HCT116 (cell line): ENCODE measurements around the gene KNCN. TPM values are rescaled to one million over a fixed set of nuclear protein-coding genes. Genes with fewer than 3 reads are reported as not detected.

Experiments used
- ATAC-seq: fragments of 200-7000 bp; cut with Tn5 transposase; 2 replicates; pipeline ENCODE4 v1.9.1; 2020; ENCODE audit warnings: mild to moderate bottlenecking, moderate library complexity
- BruUV-seq: library from RNA; stranded (reverse); fragments of 400-500 nt; replicated peaks from 2 replicates; lab custom pipeline; 2021; lab: Mats Ljungman, UMichigan
- CTCF ChIA-PET: fragments of 300-600 bp; sonication (Branson Sonifier 250); formaldehyde crosslinking; loops from one replicate; lab custom pipeline; 2021; ENCODE audit warnings: antibody characterized with exemption; lab: Charles Lee
- POLR2A ChIA-PET: fragments of 300-600, 350-600 bp; sonication (Branson Sonifier 250); formaldehyde crosslinking; loops from one replicate; lab custom pipeline; 2021; ENCODE audit warnings: antibody characterized with exemption; lab: Charles Lee
- RAD21 ChIA-PET, 2 experiments: fragments of 300-600 bp; sonication (Branson Sonifier 250); formaldehyde crosslinking; loops; one replicate each; lab custom pipeline; 2023; ENCODE audit warnings: low total read pairs in 2 of 2; ENCODE audit not compliant: uncharacterized antibody in 2 of 2, unreplicated experiment in 2 of 2, low non-redundant PET in 1 of 2; lab: Charles Lee
- DNase-seq: peaks from one replicate; pipeline ENCODE4 v3.0.0-alpha.2; 2010; ENCODE audit warnings: low read depth, low spot score
- H2AFZ ChIP-seq: fragments of 200-600 bp; shearing (Covaris generic), sonication (generic); 2 replicates; pipeline ENCODE4 v1.6.1; 2017; ENCODE audit warnings: low read depth, mixed run types, mixed read lengths, antibody characterized with exemption, low read length; ENCODE audit not compliant: poor library complexity, severe bottlenecking
- H3K27ac ChIP-seq: 2 replicates; pipeline ENCODE4 v1.5.1; 2012; ENCODE audit warnings: low read depth, low read length
- H3K27me3 ChIP-seq: fragments of 200-600 bp; sonication (generic); 2 replicates; pipeline ENCODE4 v1.6.1; 2016; ENCODE audit warnings: mixed run types, low read length, mixed read lengths; ENCODE audit not compliant: insufficient read depth
- H3K36me3 ChIP-seq, 2 experiments: fragments of 200-500 bp in 1 of 2; fragments of 200-600 bp in 1 of 2; sonication (Bioruptor generic) in 1 of 2; sonication (generic) in 1 of 2; 2 replicates each; pipeline versions ENCODE4 v1.5.1 to v1.6.1; 2014 to 2016; ENCODE audit warnings: low read length in 2 of 2, inconsistent platforms in 1 of 2, mixed read lengths in 1 of 2, mixed run types in 1 of 2; ENCODE audit not compliant: insufficient read depth in 2 of 2, control insufficient read depth in 1 of 2
- H3K4me1 ChIP-seq, 2 experiments: fragments of 200-600 bp in 1 of 2; sonication (generic) in 1 of 2; 2 replicates each; pipeline versions ENCODE4 v1.5.1 to v1.6.1; 2012 to 2017; ENCODE audit warnings: low read length in 2 of 2, inconsistent platforms in 1 of 2, mild to moderate bottlenecking in 1 of 2, mixed read lengths in 1 of 2, mixed run types in 1 of 2, moderate library complexity in 1 of 2; ENCODE audit not compliant: insufficient read depth in 2 of 2, control insufficient read depth in 1 of 2
- H3K4me2 ChIP-seq: fragments of 200-600 bp; sonication (generic); 2 replicates; pipeline ENCODE4 v1.6.1; 2017; ENCODE audit warnings: mixed run types, low read length, mixed read lengths
- H3K4me3 ChIP-seq, 2 experiments: fragments of 200-600 bp in 1 of 2; sonication (generic) in 1 of 2; replicated peaks in 1 of 2; 2 replicates each; pipeline ENCODE4 v1.5.1; 2011 to 2016; ENCODE audit warnings: low read length in 2 of 2, control low read depth in 1 of 2, low read depth in 1 of 2, mild to moderate bottlenecking in 1 of 2, mixed read lengths in 1 of 2, mixed run types in 1 of 2
- H3K79me2 ChIP-seq: fragments of 200-600 bp; sonication (generic); 2 replicates; pipeline ENCODE4 v1.6.1; 2017; ENCODE audit warnings: mild to moderate bottlenecking, mixed run types, low read length, moderate library complexity, mixed read lengths; ENCODE audit not compliant: insufficient read depth
- H3K9ac ChIP-seq: fragments of 200-600 bp; sonication (generic); 2 replicates; pipeline ENCODE4 v1.6.1; 2016; ENCODE audit warnings: low read length, mixed read lengths
- H3K9me2 ChIP-seq: fragments of 200-600 bp; sonication (generic), shearing (Covaris generic); 2 replicates; pipeline ENCODE4 v1.6.1; 2017; ENCODE audit warnings: mixed run types, mild to moderate bottlenecking, moderate library complexity; ENCODE audit not compliant: insufficient read depth
- H3K9me3 ChIP-seq, 2 experiments: fragments of 200-500 bp in 1 of 2; fragments of 200-600 bp in 1 of 2; sonication (Bioruptor generic) in 1 of 2; sonication (generic) in 1 of 2; 2 replicates each; pipeline ENCODE4 v1.6.1; 2014 to 2017; ENCODE audit warnings: low read length in 2 of 2, mixed read lengths in 2 of 2, inconsistent platforms in 1 of 2, low read depth in 1 of 2, mild to moderate bottlenecking in 1 of 2, mixed run types in 1 of 2, moderate library complexity in 1 of 2; ENCODE audit not compliant: control insufficient read depth in 1 of 2, insufficient read depth in 1 of 2
- H4K20me1 ChIP-seq: fragments of 200-600 bp; sonication (generic), shearing (Covaris generic); 2 replicates; pipeline ENCODE4 v1.6.1; 2017; ENCODE audit warnings: mixed run types, mild to moderate bottlenecking, moderate library complexity; ENCODE audit not compliant: insufficient read depth
- CEBPB ChIP-seq: IDR thresholded peaks from 2 replicates; pipeline ENCODE4 v1.6.1; 2012; ENCODE audit warnings: low read depth
- EZH2 ChIP-seq: fragments of 200-600 bp; sonication (generic); IDR thresholded peaks from 2 replicates; pipeline ENCODE4 v1.6.1; 2017; ENCODE audit warnings: antibody characterized with exemption, mixed run types
- FOSL1 ChIP-seq: IDR thresholded peaks from 2 replicates; pipeline ENCODE4 v1.6.1; 2012; ENCODE audit warnings: low read depth
- POLR2AphosphoS5 ChIP-seq: IDR thresholded peaks from 2 replicates; pipeline ENCODE4 v1.6.1; 2011; ENCODE audit warnings: mild to moderate bottlenecking, low read depth, low read length, moderate library complexity
- SP1 ChIP-seq: IDR thresholded peaks from 2 replicates; pipeline ENCODE4 v1.6.1; 2012; ENCODE audit warnings: low read depth
- intact Hi-C: fragments of 100-400 bp; cut with micrococcal nuclease; formaldehyde crosslinking; loops from 2 replicates; pipeline ENCODE4 v1.10.0; 2022
- total RNA-seq: library from RNA; stranded (reverse); gene quantifications from one replicate; pipeline ENCODE4 v1.2.1, GENCODE V29; 2021; ENCODE audit not compliant: unreplicated experiment
- TF ChIP-seq, protein P1 (sequence below): IDR thresholded peaks from 2 replicates; pipeline ENCODE4 v1.6.1; 2012; ENCODE audit warnings: low read depth
- TF ChIP-seq, protein P2 (sequence below): IDR thresholded peaks from 2 replicates; pipeline ENCODE4 v1.6.1; 2011; ENCODE audit warnings: mild to moderate bottlenecking, low read length, moderate library complexity; ENCODE audit not compliant: insufficient replicate concordance; ENCODE audit errors: extremely low read depth
- TF ChIP-seq, protein P3 (sequence below), 3 experiments: fragments of 200-600 bp in 1 of 3; sonication (generic) in 1 of 3; IDR thresholded peaks in 2 of 3; conservative IDR thresholded peaks in 1 of 3; 2 replicates each; pipeline ENCODE4 v1.5.1; 2012 to 2017; ENCODE audit warnings: low read depth in 2 of 3, low read length in 2 of 3, antibody characterized with exemption in 1 of 3, borderline replicate concordance in 1 of 3, control low read depth in 1 of 3, mild to moderate bottlenecking in 1 of 3, mixed read lengths in 1 of 3, mixed run types in 1 of 3, moderate library complexity in 1 of 3; ENCODE audit not compliant: insufficient read depth in 1 of 3
- TF ChIP-seq, protein P4 (sequence below): IDR thresholded peaks from 2 replicates; pipeline ENCODE4 v1.6.1; 2012

Gene KNCN
- total RNA-seq, 1 experiment from 2014 or later, result not detected

DNA sequence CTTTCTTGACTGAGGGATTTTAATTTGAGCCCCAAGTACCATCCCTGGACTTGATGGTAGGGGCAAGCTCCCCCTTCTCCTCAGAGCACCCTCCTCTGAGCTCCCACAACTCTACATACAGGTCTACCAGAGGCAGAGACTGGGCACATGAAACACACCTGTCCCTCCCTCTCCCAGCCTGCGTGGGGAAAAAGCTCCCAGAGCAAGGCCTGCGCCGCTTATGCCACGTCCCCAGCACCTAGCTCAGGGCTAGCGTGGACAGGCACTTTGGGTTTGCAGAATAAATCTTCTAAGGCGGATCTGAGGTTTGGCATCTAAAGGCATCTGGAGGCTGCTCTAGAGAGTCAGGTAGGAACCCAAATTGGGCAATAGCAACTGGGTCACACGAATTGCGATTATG, 7.5 kb upstream of the KNCN start:
- ChIA-PET RAD21 (no interaction called here), POLR2A (no interaction called here), CTCF (no interaction called here)
- ATAC-seq (no peak), DNase-seq (no peak)
- H4K20me1 ChIP-seq, result no peaks in the 10 kb centered on the region; the same call in 1 of the 2 replicates
- H3K4me1 ChIP-seq, result peaks cover 0 to 7% of the 10 kb centered on the region in 2 experiments; a peak in 2 of 4 replicates
- H3K27ac ChIP-seq, result no peak overlapping the region
- no peaks in the 10 kb centered on the region for H3K27me3 ChIP-seq
- peaks cover 0 to 2% of the 10 kb centered on the region in 2 experiments; a peak in 2 of 4 replicates for H3K36me3 ChIP-seq
- H3K4me2 ChIP-seq, result no peak overlapping the region
- BruUV-seq, result no TSS peak
- intact Hi-C loops, result no loop called here
- no peaks in the 10 kb centered on the region for H3K9me3 ChIP-seq
- no peaks in the 10 kb centered on the region for H3K9me2 ChIP-seq
- no peak overlapping the region for H3K9ac ChIP-seq
- no peak overlapping the region for H3K4me3 ChIP-seq
- no peak overlapping the region for H2AFZ ChIP-seq
- TF ChIP-seq POLR2AphosphoS5 (no peak), SP1 (no peak), CEBPB (no peak), EZH2 (no peak), FOSL1 (no peak)
- TF ChIP-seq, protein P1, sequence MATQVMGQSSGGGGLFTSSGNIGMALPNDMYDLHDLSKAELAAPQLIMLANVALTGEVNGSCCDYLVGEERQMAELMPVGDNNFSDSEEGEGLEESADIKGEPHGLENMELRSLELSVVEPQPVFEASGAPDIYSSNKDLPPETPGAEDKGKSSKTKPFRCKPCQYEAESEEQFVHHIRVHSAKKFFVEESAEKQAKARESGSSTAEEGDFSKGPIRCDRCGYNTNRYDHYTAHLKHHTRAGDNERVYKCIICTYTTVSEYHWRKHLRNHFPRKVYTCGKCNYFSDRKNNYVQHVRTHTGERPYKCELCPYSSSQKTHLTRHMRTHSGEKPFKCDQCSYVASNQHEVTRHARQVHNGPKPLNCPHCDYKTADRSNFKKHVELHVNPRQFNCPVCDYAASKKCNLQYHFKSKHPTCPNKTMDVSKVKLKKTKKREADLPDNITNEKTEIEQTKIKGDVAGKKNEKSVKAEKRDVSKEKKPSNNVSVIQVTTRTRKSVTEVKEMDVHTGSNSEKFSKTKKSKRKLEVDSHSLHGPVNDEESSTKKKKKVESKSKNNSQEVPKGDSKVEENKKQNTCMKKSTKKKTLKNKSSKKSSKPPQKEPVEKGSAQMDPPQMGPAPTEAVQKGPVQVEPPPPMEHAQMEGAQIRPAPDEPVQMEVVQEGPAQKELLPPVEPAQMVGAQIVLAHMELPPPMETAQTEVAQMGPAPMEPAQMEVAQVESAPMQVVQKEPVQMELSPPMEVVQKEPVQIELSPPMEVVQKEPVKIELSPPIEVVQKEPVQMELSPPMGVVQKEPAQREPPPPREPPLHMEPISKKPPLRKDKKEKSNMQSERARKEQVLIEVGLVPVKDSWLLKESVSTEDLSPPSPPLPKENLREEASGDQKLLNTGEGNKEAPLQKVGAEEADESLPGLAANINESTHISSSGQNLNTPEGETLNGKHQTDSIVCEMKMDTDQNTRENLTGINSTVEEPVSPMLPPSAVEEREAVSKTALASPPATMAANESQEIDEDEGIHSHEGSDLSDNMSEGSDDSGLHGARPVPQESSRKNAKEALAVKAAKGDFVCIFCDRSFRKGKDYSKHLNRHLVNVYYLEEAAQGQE, result no peak
- TF ChIP-seq, protein P2, sequence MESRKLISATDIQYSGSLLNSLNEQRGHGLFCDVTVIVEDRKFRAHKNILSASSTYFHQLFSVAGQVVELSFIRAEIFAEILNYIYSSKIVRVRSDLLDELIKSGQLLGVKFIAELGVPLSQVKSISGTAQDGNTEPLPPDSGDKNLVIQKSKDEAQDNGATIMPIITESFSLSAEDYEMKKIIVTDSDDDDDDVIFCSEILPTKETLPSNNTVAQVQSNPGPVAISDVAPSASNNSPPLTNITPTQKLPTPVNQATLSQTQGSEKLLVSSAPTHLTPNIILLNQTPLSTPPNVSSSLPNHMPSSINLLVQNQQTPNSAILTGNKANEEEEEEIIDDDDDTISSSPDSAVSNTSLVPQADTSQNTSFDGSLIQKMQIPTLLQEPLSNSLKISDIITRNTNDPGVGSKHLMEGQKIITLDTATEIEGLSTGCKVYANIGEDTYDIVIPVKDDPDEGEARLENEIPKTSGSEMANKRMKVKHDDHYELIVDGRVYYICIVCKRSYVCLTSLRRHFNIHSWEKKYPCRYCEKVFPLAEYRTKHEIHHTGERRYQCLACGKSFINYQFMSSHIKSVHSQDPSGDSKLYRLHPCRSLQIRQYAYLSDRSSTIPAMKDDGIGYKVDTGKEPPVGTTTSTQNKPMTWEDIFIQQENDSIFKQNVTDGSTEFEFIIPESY, result no peak
- TF ChIP-seq, protein P3, sequence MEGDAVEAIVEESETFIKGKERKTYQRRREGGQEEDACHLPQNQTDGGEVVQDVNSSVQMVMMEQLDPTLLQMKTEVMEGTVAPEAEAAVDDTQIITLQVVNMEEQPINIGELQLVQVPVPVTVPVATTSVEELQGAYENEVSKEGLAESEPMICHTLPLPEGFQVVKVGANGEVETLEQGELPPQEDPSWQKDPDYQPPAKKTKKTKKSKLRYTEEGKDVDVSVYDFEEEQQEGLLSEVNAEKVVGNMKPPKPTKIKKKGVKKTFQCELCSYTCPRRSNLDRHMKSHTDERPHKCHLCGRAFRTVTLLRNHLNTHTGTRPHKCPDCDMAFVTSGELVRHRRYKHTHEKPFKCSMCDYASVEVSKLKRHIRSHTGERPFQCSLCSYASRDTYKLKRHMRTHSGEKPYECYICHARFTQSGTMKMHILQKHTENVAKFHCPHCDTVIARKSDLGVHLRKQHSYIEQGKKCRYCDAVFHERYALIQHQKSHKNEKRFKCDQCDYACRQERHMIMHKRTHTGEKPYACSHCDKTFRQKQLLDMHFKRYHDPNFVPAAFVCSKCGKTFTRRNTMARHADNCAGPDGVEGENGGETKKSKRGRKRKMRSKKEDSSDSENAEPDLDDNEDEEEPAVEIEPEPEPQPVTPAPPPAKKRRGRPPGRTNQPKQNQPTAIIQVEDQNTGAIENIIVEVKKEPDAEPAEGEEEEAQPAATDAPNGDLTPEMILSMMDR (IDR thresholded peaks at IDR 0.05 in 2 of 3, conservative IDR thresholded peaks at IDR 0.05 in 1 of 3; ENCODE audit: borderline replicate concordance in 1 of 3, insufficient read depth in 1 of 3, low read depth in 2 of 3, low read length in 2 of 3), result no peak
- TF ChIP-seq, protein P4, sequence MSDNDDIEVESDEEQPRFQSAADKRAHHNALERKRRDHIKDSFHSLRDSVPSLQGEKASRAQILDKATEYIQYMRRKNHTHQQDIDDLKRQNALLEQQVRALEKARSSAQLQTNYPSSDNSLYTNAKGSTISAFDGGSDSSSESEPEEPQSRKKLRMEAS, result no peak
- H3K79me2 ChIP-seq, result no peaks in the 10 kb centered on the region
